Coronary artery (tissue), 2 donors: Measurements from ENCODE around the gene AXL.

Experiments used
- DNase-seq: peaks from one replicate; pipeline ENCODE4 v3.0.0-alpha.2; 2017; ENCODE audit warnings: low spot score
- H3K27ac ChIP-seq, 2 donors: fragments of 200-600 bp; sonication (generic); one replicate each; pipeline ENCODE4 v1.5.1; 2016 to 2019
- H3K4me3 ChIP-seq: fragments of 200-600 bp; sonication (generic); 2 replicates; pipeline ENCODE4 v1.5.1; 2016; ENCODE audit warnings: mild to moderate bottlenecking, moderate library complexity
- TF ChIP-seq, protein P1 (sequence below): fragments of 200-600 bp; sonication (generic); IDR thresholded peaks from one replicate; pipeline ENCODE4 v1.5.1; 2019; ENCODE audit warnings: antibody characterized with exemption

AXL gene

DNA sequence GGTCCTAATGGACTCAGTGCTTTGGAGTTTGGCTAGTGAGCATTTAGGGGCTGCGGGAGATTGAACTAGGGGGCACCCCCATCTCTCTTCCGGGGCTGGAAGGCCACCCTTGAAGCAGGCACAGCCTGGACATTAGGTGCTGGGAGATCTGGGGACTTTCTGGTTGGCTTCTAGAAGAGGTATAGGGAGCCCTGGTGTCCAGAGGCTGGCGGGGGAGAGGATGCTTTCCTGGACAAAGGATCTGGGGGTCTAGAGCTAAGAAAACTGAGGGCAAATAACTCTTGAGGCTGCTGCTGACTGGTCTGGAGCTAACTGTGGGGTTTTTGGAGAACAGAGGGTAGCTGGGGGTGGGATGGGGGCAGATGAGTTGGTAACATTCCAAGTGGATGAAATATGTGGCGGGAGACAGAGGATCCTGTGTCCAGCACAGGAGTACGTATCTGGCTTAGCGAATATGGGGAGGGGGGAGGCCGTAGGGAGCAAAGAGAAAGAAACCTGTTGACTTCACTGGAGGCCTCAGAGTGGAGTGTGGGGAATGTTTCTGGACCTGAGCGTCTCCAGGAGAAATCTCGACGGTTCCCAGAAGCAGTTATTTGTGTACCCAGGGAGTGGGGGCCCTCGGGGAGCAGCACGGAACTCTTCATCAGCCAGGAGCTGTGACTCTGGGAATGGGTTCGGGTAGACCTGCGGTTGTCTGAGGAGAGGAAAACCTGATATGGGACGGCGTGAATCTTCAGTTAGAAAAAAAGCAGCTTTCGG lies 46.6 kb downstream of the AXL start:
- DNase-seq = no peak
- TF ChIP-seq, protein P1, sequence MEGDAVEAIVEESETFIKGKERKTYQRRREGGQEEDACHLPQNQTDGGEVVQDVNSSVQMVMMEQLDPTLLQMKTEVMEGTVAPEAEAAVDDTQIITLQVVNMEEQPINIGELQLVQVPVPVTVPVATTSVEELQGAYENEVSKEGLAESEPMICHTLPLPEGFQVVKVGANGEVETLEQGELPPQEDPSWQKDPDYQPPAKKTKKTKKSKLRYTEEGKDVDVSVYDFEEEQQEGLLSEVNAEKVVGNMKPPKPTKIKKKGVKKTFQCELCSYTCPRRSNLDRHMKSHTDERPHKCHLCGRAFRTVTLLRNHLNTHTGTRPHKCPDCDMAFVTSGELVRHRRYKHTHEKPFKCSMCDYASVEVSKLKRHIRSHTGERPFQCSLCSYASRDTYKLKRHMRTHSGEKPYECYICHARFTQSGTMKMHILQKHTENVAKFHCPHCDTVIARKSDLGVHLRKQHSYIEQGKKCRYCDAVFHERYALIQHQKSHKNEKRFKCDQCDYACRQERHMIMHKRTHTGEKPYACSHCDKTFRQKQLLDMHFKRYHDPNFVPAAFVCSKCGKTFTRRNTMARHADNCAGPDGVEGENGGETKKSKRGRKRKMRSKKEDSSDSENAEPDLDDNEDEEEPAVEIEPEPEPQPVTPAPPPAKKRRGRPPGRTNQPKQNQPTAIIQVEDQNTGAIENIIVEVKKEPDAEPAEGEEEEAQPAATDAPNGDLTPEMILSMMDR = no peak
- peak overlapping the region; percentile 98 to 100 for H3K27ac ChIP-seq
- peak overlapping the region; percentile 90 for H3K4me3 ChIP-seq

DNA sequence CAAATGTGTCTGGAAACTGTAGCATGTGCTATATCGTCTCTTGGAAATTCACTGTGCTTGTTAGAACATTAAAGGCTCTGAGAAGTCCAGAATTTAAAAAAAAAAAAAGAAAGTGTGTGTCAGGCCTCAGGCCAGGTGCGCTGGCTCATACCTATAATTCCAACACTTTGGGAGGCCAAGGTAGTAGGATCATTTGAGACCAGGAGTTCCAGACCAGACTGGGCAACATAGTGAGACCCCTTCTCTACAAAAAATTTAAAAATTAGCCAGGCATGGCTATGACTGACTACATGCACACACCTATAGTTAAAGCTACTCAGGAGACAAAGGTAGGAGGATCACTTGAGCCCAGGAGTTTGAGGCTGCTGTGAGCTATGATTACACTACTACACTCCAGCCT lies 50.0 kb downstream of the AXL start:
- Histone ChIP-seq H3K4me3 (no peak overlapping the region), H3K27ac (no peak overlapping the region)
- TF ChIP-seq, protein P1 = no peak
- DNase-seq = no peak

DNA sequence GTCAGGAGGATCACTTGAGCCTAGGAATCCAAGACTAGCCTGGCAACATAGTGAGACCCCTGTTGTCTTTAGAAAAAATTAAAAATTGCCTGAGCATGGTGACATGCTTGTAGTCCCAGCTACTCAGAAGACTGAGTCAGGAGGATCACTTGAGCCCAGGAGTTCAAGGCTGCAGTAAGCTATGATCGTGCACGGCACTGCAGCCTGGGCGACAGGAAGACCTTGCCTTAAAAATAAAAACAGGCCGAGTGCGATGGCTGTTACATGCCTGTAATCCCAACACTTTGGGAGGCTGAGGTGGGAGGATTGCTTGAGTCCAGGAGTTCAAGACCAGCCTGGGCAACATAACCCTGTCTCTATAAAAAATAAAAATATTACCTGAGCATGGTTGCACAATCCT lies 50.5 kb downstream of the AXL start:
- DNase-seq = no peak
- no peak overlapping the region for H3K27ac ChIP-seq
- H3K4me3 ChIP-seq = no peak overlapping the region
- TF ChIP-seq, protein P1 = no peak

DNA sequence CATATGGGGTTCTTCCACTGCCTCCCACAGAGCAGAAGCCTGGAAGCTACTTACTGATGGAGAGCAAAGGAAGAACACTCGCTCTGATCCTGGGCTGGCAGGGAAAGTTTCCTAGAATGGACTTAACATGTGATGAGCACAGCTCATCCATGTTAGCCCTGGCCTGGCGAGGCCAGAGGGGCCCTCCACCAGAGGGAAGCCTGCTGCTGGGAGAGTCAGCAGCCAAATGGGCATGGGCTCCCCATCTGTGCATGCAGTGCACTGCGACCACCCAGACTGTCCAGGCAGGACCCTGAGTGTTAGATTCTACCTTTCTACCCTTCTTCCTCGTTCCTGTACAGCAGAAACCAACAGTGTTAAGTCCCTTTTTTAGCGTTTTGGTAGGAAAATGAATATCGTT lies 54.1 kb downstream of the AXL start:
- Histone ChIP-seq H3K4me3 (no peak overlapping the region), H3K27ac (no peak overlapping the region)
- TF ChIP-seq, protein P1 = no peak
- no peak for DNase-seq

DNA sequence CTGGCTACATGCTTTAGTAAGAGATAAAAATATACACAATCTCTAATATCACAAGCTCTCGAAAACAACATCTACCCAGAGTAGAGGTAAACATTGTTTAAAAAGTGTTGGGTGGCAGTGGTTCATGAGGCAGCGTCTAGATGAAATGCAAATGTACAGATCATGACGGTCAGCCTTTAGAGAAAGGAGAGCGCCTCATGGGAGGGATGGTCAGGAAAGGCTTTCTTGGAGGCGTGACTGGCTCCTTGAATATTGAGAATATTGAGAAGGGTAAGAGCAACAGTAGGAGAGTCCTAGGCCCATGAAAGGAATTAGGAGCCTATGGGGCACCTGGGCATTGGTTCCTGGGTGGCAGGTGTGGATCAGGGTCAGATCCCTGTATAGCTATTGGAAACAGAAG lies 55.8 kb downstream of the AXL start:
- H3K27ac ChIP-seq = no peak overlapping the region
- H3K4me3 ChIP-seq = no peak overlapping the region
- DNase-seq = no peak
- TF ChIP-seq, protein P1 = no peak

DNA sequence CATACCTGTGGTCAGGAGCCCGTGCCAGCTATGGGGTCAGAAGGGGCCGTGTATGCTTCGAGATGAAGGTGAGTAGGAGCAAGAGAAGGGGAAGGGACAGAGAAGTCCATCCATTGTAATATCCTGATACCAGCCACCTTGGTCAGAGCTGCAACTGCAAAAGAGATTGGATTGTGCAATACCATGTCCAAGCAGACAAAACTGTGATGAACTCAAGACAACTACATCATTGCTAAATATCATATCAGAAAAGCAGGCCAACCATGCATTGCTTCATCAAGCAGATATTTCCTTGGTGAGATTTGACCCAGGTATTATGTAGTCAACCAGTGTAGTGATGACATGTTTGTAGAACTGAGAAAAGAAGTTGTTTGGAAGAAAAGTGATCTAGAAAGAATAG lies 57.2 kb downstream of the AXL start:
- DNase-seq = no peak
- TF ChIP-seq, protein P1 = no peak
- no peak overlapping the region for H3K27ac ChIP-seq
- H3K4me3 ChIP-seq = no peak overlapping the region

DNA sequence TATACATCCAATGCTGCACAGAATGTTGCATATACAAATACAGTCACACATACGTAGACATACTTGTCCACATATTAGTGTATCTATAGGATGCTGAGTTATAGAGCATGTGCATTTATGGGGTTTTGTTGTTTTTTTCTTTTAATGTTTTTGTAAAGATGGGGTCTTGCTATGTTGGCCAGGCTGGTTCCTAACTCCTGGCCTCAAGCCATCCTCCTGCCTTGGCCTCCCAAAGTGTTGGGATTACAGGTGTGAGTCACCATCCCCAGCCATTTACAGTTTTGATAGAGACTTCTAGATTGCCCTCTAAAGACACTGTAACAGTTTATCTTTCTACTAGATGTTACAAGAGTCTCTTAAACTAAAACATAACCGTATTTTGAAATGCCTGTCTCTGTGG lies 59.5 kb downstream of the AXL start:
- DNase-seq = no peak
- Histone ChIP-seq H3K27ac (no peak overlapping the region), H3K4me3 (no peak overlapping the region)
- TF ChIP-seq, protein P1 = no peak
